HG03457 (cell line): ENCODE results near the gene DNAH17.

Experiments
- ATAC-seq: cut with Tn5 transposase; IDR thresholded peaks from one replicate; pipeline ENCODE4 v1.9.1; 2021; ENCODE audit warnings: moderate number of reproducible peaks; ENCODE audit not compliant: unreplicated experiment

Gene DNAH17

GRCh38 chr17:78607038-78607437, 29.8 kb upstream of the DNAH17 start:
- no peak for ATAC-seq

- no peak for ATAC-seq
Measured at GRCh38 chr17:78605886-78606285, 28.7 kb upstream of the DNAH17 start.

DNA sequence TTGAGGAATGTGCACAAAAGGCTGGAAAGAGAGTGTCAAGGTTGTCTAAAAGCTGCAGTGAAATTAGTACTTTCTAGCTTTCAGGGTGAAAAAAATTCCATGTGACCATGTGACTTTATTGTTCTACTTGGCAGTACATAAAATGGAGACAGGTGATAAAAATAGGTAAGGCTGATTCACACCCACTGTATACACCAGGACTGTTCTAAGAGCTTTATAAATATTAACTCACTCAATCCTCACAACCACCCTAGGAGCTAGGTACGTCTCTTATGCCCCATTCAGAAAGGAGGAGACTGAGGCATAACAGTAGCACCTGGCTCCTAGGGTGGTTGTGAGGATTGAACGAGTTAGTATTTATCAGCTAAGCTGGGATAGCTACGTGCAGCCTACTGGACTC, 28.2 kb upstream of the DNAH17 start:
- ATAC-seq = no peak

DNA sequence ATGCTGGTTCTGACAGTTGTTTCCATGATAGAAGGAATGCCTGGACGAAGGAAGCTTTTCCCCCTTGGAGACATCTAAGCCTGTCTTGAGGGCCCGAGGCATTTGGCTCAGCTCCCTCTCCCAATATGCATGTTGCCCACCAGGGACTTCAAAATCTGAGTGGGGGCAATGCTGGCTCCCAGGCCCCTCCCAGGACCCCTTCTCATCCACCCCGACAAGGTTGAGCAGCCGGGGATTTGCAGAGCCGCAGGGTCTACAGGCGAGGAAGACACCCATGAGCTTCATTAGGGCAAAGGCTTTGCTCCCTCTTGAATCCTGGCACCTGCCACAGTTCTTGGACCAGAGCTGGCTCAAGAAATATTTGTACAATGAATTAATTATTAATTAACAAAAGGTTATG, 25.1 kb upstream of the DNAH17 start:
- no peak for ATAC-seq

- ATAC-seq = no peak
Measured at GRCh38 chr17:78601577-78602190, 24.5 kb upstream of the DNAH17 start.

DNA sequence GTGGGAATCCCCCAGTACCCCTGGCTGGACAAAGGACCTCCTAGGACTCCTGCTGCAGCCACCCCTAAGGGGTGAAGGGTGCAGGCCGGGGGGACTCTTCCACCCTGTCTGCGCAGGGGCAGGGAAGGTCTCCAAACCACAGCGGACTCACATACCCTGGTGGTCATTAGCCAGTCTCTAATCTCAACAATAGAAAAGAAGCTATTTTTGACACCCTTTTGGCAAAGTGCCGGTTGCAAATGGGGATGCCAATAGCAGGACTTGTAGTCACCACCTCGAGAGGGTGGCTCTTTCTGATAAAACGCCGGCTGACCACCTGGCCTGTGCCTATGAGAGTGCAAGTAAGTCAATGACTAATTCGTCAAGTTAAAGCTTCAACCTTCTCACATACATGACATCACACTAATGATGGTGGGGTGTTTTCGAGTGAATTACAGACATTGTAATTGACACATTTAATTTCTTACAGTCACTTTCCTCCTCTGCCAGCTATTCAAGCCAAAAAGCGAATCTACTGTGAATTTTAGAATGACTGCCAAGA, 23.1 kb upstream of the DNAH17 start:
- no peak for ATAC-seq

DNA sequence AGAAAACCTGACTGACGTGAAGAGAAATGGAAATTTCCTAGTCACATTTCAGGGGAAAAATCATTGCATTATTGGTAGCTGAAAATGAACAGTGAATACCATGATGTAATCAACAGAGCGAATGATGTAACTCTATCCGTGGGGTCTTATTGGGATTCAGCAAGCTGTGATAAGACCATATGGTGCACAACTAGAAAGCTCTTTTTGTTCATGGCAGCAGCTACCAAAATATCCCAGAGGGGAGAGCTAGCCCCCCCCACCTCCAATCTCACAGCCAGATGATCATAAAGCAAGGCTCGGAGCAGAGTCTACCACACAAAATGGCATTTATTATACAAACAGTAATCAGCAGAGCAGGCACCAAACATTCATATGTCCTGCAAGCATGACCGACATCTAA, 22.2 kb upstream of the DNAH17 start:
- no peak for ATAC-seq

DNA sequence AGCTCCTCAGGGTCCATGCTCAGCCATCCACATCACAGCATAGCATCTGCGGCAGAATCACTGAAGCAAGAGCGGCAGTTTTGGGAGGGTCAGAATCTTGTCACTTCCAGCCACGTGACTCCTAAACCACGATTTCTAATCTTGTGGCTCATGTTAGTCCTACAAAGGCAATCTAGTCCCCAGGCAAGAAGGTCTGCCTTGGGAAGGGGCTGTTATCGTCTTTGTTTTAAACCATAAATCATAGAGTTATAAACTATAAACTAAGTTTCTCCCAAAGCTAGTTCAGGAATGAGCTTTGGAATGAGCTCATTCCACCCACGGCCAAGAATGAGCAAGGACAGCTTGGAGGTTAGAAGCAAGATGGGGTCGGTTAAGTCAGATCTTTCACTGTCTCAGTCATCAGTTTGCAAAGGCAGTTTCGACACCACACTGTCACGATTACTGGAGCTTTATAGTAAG, 20.8 kb upstream of the DNAH17 start:
- ATAC-seq = no peak

DNA sequence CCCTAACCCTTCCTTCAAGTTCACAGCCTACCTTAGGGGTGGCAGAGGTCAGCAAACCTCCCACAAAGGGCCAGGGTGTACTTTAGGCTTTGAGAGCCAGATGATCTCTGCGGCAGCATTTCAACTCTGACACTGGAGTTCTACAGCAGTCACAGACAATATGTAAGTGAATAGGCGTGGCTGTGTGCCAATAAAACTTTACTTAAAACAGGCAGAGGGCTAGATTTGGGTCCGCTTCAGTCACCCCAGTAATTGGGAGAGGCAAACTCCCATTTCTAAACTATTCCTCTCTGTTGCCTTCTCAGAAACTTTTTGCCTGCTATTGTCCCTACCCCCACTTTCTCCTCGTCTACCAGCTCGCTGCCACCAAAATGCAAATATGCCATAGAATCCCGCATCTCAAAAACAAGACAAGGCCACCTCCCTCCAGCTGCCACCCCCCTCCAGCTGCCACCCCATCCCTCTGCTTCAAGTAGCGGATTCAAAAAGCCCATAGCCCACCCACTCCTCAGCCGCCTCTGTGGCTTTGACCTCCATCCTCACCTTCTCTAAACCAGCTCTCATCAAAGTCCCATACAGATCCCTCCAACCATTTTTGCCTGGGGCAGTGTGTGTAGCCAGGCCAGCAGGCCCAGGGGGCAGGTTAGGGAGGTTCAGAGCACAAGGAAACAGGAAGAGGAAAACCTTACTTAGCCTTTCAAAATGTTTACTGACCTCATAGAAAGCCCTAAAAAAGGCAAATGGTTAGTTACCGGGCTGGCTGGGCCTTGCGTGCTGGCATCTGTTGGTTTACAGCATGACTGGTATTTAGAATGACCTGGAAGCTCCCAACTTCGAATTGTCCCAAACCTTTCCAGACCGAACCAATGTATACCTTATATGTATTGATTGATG, 19.9 kb upstream of the DNAH17 start:
- no peak for ATAC-seq

GRCh38 chr17:78595135-78595810, 18.1 kb upstream of the DNAH17 start:
- ATAC-seq = no peak

DNA sequence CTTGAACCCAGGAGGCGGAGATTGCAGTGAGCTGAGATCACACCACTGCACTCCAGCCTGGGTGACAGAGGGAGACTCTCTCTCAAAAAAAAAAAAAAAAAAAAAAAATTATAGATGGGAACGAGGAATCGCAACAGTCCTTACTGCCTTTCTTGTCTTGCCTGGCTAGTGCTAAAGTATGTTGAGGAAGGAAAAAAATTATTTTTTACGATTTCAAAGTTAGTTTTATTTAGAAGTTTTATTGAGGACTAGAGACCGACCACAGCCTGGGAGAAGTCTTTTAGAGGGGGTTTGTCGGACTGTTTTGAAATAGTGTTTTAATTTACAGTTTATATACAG, 15.8 kb upstream of the DNAH17 start:
- no peak for ATAC-seq

DNA sequence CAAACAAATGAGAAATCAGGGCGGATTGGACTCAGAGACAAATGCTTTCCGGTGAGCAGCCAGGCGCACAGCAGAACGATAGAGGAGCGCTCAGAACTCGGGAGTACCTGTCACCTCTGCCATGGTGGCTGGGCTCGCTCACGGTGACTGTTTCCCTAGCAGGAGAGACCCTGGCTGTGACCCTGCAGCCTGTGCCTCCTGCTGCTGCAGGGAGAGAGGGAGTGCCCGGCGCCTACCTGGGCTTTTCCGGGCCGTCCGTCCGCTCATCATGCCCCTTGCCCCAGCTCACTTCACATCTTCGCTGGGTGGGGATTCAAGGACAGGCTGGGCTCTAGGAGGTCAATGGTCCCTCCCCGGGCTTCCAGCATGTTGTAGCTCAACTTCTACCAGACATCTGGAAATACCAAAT, 14.1 kb upstream of the DNAH17 start:
- ATAC-seq = no peak

- no peak for ATAC-seq
Measured at GRCh38 chr17:78589885-78590284, 12.7 kb upstream of the DNAH17 start.

DNA sequence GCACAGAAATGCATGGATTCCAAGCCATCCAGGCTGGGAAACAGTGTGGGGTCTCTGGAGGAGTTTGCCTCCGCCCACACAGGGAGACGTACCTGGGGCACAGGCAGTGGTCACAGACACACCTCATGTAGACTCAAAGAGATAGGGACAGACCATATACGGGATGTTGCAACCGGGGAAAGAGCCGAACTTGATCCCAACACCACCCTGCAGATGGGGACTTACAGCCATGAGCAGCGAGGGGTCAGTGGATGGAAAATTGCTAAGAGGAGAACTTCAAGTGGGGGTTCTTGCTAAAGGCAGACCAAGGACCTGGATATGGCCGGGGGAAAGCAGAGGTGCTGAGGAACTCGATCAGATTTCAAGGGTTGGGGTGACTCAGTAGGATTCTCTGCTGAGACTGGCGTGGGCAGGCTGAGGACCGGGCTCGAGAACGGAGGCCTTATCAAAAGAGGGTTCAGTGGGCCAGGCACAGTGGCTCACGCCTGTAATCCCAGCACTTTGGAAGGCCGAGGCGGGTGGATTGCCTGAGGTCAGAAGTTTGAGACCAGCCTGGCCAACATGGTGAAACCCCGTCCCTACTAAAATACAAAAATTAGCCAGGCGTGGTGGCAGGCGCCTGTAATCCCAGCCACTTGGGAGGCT, 12.0 kb upstream of the DNAH17 start:
- ATAC-seq = no peak

GRCh38 chr17:78588258-78589030, 11.2 kb upstream of the DNAH17 start:
- ATAC-seq = no peak

DNA sequence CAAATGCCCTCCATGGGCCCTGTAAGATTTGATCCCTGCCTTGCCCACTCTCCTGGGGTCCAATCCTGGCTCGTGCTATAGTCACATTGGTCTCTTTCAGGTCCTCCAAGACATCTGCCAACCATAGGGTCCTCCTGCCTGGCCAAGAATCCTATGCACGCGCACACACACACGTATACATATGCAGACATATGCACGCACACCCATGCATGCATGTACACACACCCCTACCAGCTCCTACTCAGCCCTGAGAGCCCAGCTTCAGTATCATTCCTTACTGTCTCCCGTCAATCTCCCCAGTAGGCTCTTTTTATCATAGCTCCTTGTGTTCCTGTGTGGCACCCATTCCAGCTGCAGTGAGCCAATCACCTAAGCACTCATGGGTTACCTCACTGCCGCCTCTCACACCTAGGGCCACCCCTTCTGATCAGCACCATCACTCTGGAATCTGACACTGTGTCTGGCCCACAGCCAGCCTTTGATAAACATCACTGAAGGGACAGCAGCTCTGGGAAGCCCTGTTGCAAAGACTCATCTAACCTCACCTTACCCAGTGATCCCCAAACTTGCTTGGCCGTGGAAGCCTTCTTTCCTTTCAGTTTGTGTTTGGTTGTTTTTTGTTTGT, 7.9 kb upstream of the DNAH17 start:
- no peak for ATAC-seq

GRCh38 chr17:78583091-78583490, 5.9 kb upstream of the DNAH17 start:
- ATAC-seq = no peak

DNA sequence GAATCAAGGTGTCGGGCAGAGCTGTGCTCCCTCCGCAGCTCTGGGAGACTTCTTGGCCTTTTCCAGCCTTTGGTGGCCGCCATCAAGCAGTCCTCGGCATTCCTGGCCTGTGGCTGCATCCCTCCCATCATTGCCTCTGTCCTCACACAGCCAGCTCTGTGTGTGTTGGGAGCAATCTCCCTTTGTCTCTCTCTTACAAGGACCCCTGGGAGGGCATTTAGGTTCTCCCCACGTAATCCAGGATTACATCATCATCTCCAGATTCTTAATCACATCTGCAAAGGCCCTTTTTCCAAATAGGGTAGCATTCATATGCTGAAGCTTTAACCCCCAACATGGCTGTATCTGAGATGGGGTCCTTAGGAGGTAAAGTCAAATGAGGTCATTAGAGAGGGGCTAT, 4.1 kb upstream of the DNAH17 start:
- ATAC-seq = no peak

GRCh38 chr17:78580277-78580804, 3.1 kb upstream of the DNAH17 start:
- no peak for ATAC-seq
